K562 (cell line): ENCODE data around the gene USP35. TPM values are rescaled to one million over a fixed set of nuclear protein-coding genes. Genes with fewer than 3 reads are reported as not detected.
A peak's percentile ranks its signal among the peaks of the same experiment; 100 is the strongest.

Experiments used
- CBX5 ChIP-seq: IDR thresholded peaks from 2 replicates; pipeline ENCODE4 v1.6.1; 2014; ENCODE audit warnings: low read depth, borderline replicate concordance
- CREM ChIP-seq: IDR thresholded peaks from 2 replicates; pipeline ENCODE4 v1.6.1; 2014; ENCODE audit warnings: antibody characterized with exemption, low read depth
- EP300 ChIP-seq: IDR thresholded peaks from 2 replicates; pipeline ENCODE4 v1.6.1; 2012; ENCODE audit warnings: low read length, improper control_type of control experiment
- MBD1 ChIP-seq: fragments of 250-450 bp; sonication (Bioruptor Pico); IDR thresholded peaks from 2 replicates; pipeline ENCODE4 v1.8.0; 2022; ENCODE audit warnings: inconsistent platforms
- PKNOX1 ChIP-seq: fragments of 450-650 bp; IDR thresholded peaks from 2 replicates; pipeline ENCODE4 v1.6.1; 2016
- POU5F1 ChIP-seq: fragments of 150-350 bp; IDR thresholded peaks from 2 replicates; pipeline ENCODE4 v1.6.1; 2014; ENCODE audit warnings: borderline replicate concordance, low read length, low read depth, mild to moderate bottlenecking; ENCODE audit not compliant: partially characterized antibody
- REST ChIP-seq, 2 experiments: fragments of 450-650 bp; formaldehyde crosslinking in 1 of 2; IDR thresholded peaks; 2 replicates each; pipeline versions ENCODE4 v1.4.0 to v1.6.1; 2014 to 2020; ENCODE audit warnings: mild to moderate bottlenecking in 2 of 2, borderline replicate concordance in 1 of 2, low read depth in 1 of 2
- TEAD4 ChIP-seq, 2 experiments: sonication (generic) in 1 of 2; formaldehyde crosslinking in 1 of 2; IDR thresholded peaks; 2 replicates each; pipeline versions ENCODE4 v1.6.1 to v1.8.0; 2012 to 2022; ENCODE audit warnings: borderline replicate concordance in 1 of 2, inconsistent platforms in 1 of 2, low read length in 1 of 2, mild to moderate bottlenecking in 1 of 2, missing genetic modification reagents in 1 of 2
- UBTF ChIP-seq, 2 experiments: IDR thresholded peaks; 2 replicates each; pipeline ENCODE4 v1.6.1; 2012; ENCODE audit warnings: improper control_type of control experiment in 2 of 2, low read depth in 2 of 2, low read length in 2 of 2, borderline replicate concordance in 1 of 2
- WHSC1 ChIP-seq: IDR thresholded peaks from one replicate; pipeline ENCODE4 v1.6.1; 2012; ENCODE audit warnings: low read length, control low read depth, inconsistent platforms
- polyA plus RNA-seq, 8 experiments: library from polyadenylated mRNA; depleted of rRNA in 4 of 8; stranded (reverse) in 5 of 8; unstranded in 3 of 8; fragments of >200 nt; fragmentation: Nextera tagmentation in 2 of 8; fragmentation: Illumina TruSeq in 1 of 8; extraction: Ambion mirVana in 2 of 8; extraction: Trizol in 1 of 8; gene quantifications; 2 replicates each; pipeline versions ENCODE4 v1.2.1 to v1.2.3, GENCODE V29; 2011 to 2014; ENCODE audit warnings: inconsistent platforms in 1 of 8, missing spikeins in 1 of 8
- total RNA-seq, 7 experiments: library from RNA; depleted of rRNA in 6 of 7; stranded (reverse); fragments of >200 nt in 6 of 7; fragmentation: Illumina TruSeq in 2 of 7; extraction: Trizol in 2 of 7; gene quantifications; 2 replicates each; pipeline versions ENCODE4 v1.2.1 to v1.2.3, GENCODE V29; 2011 to 2021; ENCODE audit warnings: low replicate concordance in 1 of 7

USP35 gene
- total and polyA plus RNA-seq, 9 of the 15 experiments (the other 6 are each of a cell fraction or from before 2014, with no cell fraction given), result 0.01 to 4.8 (median 3.6) TPM

GRCh38 chr11:78187366-78188285, 1.1 kb upstream of the USP35 start (continued):
- TF ChIP-seq REST (IDR thresholded peaks at IDR 0.05; ENCODE audit: borderline replicate concordance) (0 out of 2 replicates have a peak, but pooled peaks have one; percentile 3), REST (CRISPR knock-in tag; IDR thresholded peaks at IDR 0.05; ENCODE audit: low read depth) (no peak), MBD1 (CRISPR knock-in tag) (0 out of 2 replicates have a peak, but pooled peaks have one; percentile 10), WHSC1 (no peak), CREM (peak; percentile 50; the same call in 1 of the 2 replicates), PKNOX1 (peak; percentile 30), POU5F1 (no peak), UBTF (IDR thresholded peaks at IDR 0.05; ENCODE audit: borderline replicate concordance in 1 of 2, low read depth in 2 of 2, low read length in 2 of 2) (peak in 1 of 2 experiments; percentile 44; a peak in 1 of 4 replicates), CBX5 (0 out of 2 replicates have a peak, but pooled peaks have one; percentile 25), EP300 (0 out of 2 replicates have a peak, but pooled peaks have one; percentile 1), TEAD4 (IDR thresholded peaks at IDR 0.05; ENCODE audit: low read length) (0 out of 2 replicates have a peak, but pooled peaks have one; percentile 5), TEAD4 (CRISPR knock-in tag; IDR thresholded peaks at IDR 0.05; ENCODE audit: borderline replicate concordance) (no peak)
